ENCODE data around the gene ZNF212.

DNA sequence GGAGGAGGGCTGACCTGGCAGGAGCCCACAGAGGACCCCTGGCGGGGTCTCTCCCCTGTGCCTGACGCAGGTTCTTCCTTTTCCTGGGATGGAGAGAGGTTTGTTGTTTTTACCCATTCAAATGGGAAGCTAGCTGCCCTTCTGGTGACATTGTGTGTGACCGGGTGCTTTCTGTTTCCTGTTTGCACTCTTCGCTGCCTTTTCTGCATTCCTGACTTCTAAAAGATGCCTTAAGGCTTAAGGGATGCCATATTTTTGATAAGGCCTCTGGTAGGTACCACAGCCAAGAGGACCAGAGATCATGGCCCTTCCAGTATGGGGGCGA is 42.8 kb downstream of the ZNF212 start:
- TF ChIP-seq, protein P1, sequence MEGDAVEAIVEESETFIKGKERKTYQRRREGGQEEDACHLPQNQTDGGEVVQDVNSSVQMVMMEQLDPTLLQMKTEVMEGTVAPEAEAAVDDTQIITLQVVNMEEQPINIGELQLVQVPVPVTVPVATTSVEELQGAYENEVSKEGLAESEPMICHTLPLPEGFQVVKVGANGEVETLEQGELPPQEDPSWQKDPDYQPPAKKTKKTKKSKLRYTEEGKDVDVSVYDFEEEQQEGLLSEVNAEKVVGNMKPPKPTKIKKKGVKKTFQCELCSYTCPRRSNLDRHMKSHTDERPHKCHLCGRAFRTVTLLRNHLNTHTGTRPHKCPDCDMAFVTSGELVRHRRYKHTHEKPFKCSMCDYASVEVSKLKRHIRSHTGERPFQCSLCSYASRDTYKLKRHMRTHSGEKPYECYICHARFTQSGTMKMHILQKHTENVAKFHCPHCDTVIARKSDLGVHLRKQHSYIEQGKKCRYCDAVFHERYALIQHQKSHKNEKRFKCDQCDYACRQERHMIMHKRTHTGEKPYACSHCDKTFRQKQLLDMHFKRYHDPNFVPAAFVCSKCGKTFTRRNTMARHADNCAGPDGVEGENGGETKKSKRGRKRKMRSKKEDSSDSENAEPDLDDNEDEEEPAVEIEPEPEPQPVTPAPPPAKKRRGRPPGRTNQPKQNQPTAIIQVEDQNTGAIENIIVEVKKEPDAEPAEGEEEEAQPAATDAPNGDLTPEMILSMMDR (IDR thresholded peaks at IDR 0.05; ENCODE audit: poor library complexity, severe bottlenecking): no peak
- no peak for TF ChIP-seq EP300 (conservative IDR thresholded peaks at IDR 0.05; ENCODE audit: poor library complexity, severe bottlenecking)
- TF ChIP-seq SMC3 (conservative IDR thresholded peaks at IDR 0.05; ENCODE audit: poor library complexity): no peak
- TF ChIP-seq, protein P2, sequence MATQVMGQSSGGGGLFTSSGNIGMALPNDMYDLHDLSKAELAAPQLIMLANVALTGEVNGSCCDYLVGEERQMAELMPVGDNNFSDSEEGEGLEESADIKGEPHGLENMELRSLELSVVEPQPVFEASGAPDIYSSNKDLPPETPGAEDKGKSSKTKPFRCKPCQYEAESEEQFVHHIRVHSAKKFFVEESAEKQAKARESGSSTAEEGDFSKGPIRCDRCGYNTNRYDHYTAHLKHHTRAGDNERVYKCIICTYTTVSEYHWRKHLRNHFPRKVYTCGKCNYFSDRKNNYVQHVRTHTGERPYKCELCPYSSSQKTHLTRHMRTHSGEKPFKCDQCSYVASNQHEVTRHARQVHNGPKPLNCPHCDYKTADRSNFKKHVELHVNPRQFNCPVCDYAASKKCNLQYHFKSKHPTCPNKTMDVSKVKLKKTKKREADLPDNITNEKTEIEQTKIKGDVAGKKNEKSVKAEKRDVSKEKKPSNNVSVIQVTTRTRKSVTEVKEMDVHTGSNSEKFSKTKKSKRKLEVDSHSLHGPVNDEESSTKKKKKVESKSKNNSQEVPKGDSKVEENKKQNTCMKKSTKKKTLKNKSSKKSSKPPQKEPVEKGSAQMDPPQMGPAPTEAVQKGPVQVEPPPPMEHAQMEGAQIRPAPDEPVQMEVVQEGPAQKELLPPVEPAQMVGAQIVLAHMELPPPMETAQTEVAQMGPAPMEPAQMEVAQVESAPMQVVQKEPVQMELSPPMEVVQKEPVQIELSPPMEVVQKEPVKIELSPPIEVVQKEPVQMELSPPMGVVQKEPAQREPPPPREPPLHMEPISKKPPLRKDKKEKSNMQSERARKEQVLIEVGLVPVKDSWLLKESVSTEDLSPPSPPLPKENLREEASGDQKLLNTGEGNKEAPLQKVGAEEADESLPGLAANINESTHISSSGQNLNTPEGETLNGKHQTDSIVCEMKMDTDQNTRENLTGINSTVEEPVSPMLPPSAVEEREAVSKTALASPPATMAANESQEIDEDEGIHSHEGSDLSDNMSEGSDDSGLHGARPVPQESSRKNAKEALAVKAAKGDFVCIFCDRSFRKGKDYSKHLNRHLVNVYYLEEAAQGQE (IDR thresholded peaks at IDR 0.05; ENCODE audit: borderline replicate concordance): no peak
- TF ChIP-seq EZH2 (IDR thresholded peaks at IDR 0.05; ENCODE audit: borderline replicate concordance, insufficient read depth, low read length, poor library complexity, severe bottlenecking): no peak
- no peak for TF ChIP-seq TAF1 (IDR thresholded peaks at IDR 0.05; ENCODE audit: low read depth)

Data from neural cell (in vitro differentiated cells).